Glomerular visceral epithelial cell (primary cell): ENCODE results near the gene S100A12.

Source experiments
- DNase-seq: peaks from one replicate; pipeline ENCODE4 v3.0.0-alpha.2; 2016; ENCODE audit errors: extremely low spot score

The S100A12 gene

DNA sequence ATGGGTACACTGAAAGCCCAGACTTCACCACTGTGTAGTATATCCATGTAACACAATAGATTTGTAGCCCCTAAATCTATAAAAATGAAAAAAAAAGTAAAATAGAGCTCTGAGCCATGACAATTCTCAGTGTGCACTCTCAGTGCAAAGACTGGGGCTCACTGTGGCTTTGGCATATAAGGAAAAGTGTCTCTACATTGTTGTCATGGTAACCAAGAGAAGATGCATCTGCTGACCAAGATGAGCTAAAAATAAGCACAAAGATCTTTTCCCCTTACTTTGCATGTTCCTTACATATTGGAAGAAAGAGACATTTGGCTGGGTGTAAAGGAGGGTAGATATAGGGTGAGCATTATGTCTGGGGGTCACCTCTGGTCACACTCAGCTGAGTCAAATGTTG is 38.8 kb downstream of the S100A12 start:
- no peak for DNase-seq

DNA sequence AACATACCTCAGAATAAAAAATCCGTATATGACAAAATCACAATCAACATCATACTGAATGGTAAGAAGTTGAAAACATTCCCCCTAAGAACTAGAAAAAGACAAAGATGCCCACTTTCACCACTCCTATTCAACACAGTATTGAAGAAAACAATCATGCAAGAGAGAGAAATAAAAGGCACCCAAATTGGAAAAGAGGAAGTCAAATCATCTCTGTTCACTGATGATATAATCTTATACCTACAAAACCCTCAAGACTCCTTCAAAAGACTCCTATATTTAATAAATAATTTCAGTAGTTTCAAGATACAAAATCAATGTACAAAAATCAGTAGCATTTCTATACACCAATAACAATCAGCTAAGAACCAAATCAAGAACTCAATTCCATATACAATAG is 41.5 kb downstream of the S100A12 start:
- no peak for DNase-seq

DNA sequence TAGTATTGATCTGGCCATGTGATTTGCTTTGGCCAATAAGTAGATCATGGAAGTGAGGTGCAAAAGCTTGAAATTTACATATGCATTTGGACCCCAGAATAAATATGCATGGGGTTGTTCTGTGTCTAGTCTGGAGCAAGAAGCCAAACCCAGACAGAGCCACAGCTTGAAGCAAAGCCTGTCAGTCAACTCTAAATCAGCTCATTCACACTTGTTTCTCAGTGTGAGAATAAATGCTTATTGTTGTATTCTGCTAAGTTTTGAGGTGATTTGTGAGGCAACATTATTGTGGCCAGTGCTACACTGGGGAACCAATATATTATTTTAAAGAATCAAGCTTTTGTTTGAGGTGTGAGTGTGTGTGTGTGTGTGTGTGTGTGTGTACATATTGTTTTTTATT is 50.5 kb downstream of the S100A12 start:
- no peak for DNase-seq
